ENCODE measurements around the gene LILRB1. TPM values are rescaled to one million over a fixed set of nuclear protein-coding genes. Genes with fewer than 3 reads are reported as not detected.
"Not testable (repeated sequence)": the region's sequence is repeated elsewhere in the genome, so short reads cannot be mapped to it uniquely, and the experiment has no call there.

LILRB1 gene
- total RNA-seq, 1 donor from 2014 or later, result 2.2 TPM

GRCh38 chr19:54630782-54631181, 498 bp downstream of the LILRB1 start:
- Histone ChIP-seq H3K27ac (no peak overlapping the region), H3K4me1 (no peaks in the 10 kb centered on the region), H3K4me3 (no peak overlapping the region), H3K36me3 (no peaks in the 10 kb centered on the region), H3K9me3 (no peaks in the 10 kb centered on the region), H3K27me3 (no peaks in the 10 kb centered on the region)
- TF ChIP-seq POLR2A (IDR thresholded peaks at IDR 0.05) (no peak), POLR2AphosphoS5 (IDR thresholded peaks at IDR 0.05; ENCODE audit: insufficient read depth in 1 of 2, low read depth in 1 of 2) (no peak), CTCF (IDR thresholded peaks at IDR 0.05) (no peak)
- DNase-seq (ENCODE audit: extremely low spot score in 2 of 2), result no peak
- intact Hi-C loops (cut with DNase I), result no loop called here

GRCh38 chr19:54631489-54632337, 1.4 kb downstream of the LILRB1 start:
- H3K4me1 ChIP-seq; H3K36me3 ChIP-seq; DNase-seq (ENCODE audit: extremely low spot score in 2 of 2); H3K27me3 ChIP-seq; intact Hi-C loops (cut with DNase I); H3K27ac ChIP-seq; H3K9me3 ChIP-seq; H3K4me3 ChIP-seq: not testable (repeated sequence)

- H3K9me3 ChIP-seq; intact Hi-C loops (cut with DNase I); DNase-seq (ENCODE audit: extremely low spot score in 2 of 2); H3K36me3 ChIP-seq; H3K27ac ChIP-seq; H3K27me3 ChIP-seq; H3K4me1 ChIP-seq; H3K4me3 ChIP-seq: not testable (repeated sequence)
These were observed 2.2 kb downstream of the LILRB1 start for GRCh38 chr19:54632517-54632916.

GRCh38 chr19:54633401-54633800, 3.1 kb downstream of the LILRB1 start:
- H3K4me3 ChIP-seq, result no peak overlapping the region
- H3K27ac ChIP-seq, result no peak overlapping the region
- intact Hi-C loops (cut with DNase I), result no loop called here
- no peaks in the 10 kb centered on the region for H3K36me3 ChIP-seq
- no peaks in the 10 kb centered on the region for H3K4me1 ChIP-seq
- H3K9me3 ChIP-seq, result no peaks in the 10 kb centered on the region
- DNase-seq (ENCODE audit: extremely low spot score in 2 of 2), result no peak
- TF ChIP-seq POLR2AphosphoS5 (IDR thresholded peaks at IDR 0.05; ENCODE audit: insufficient read depth in 1 of 2, low read depth in 1 of 2) (no peak), POLR2A (IDR thresholded peaks at IDR 0.05) (no peak), CTCF (IDR thresholded peaks at IDR 0.05) (no peak)
- no peaks in the 10 kb centered on the region for H3K27me3 ChIP-seq

- H3K4me1 ChIP-seq; DNase-seq (ENCODE audit: extremely low spot score in 2 of 2); H3K27me3 ChIP-seq; H3K36me3 ChIP-seq; H3K9me3 ChIP-seq; H3K4me3 ChIP-seq; H3K27ac ChIP-seq; intact Hi-C loops (cut with DNase I): not testable (repeated sequence)
These were observed 5.8 kb downstream of the LILRB1 start for GRCh38 chr19:54636081-54636480.

GRCh38 chr19:54638683-54639082, 8.4 kb downstream of the LILRB1 start:
- no peaks in the 10 kb centered on the region for H3K27me3 ChIP-seq
- intact Hi-C loops (cut with DNase I), result no loop called here
- no peaks in the 10 kb centered on the region for H3K4me1 ChIP-seq
- H3K4me3 ChIP-seq, result no peak overlapping the region
- no peak for DNase-seq (ENCODE audit: extremely low spot score in 2 of 2)
- TF ChIP-seq CTCF (IDR thresholded peaks at IDR 0.05) (no peak), POLR2A (IDR thresholded peaks at IDR 0.05) (no peak), POLR2AphosphoS5 (IDR thresholded peaks at IDR 0.05; ENCODE audit: insufficient read depth in 1 of 2, low read depth in 1 of 2) (no peak)
- H3K36me3 ChIP-seq, result no peaks in the 10 kb centered on the region
- no peaks in the 10 kb centered on the region for H3K9me3 ChIP-seq
- no peak overlapping the region for H3K27ac ChIP-seq

GRCh38 chr19:54642953-54643352, 12.7 kb downstream of the LILRB1 start:
- not testable (repeated sequence) for DNase-seq (ENCODE audit: extremely low spot score in 2 of 2)

GRCh38 chr19:54643583-54643982, 13.3 kb downstream of the LILRB1 start:
- H3K9me3 ChIP-seq; H3K27ac ChIP-seq; H3K4me3 ChIP-seq; H3K27me3 ChIP-seq; H3K4me1 ChIP-seq; intact Hi-C loops (cut with DNase I); H3K36me3 ChIP-seq; DNase-seq (ENCODE audit: extremely low spot score in 2 of 2): not testable (repeated sequence)

More at GRCh38 chr19:54642953-54643352, 12.7 kb downstream of the LILRB1 start:
- H3K9me3 ChIP-seq; H3K4me3 ChIP-seq; H3K36me3 ChIP-seq; H3K27me3 ChIP-seq; intact Hi-C loops (cut with DNase I); H3K27ac ChIP-seq; H3K4me1 ChIP-seq: not testable (repeated sequence)

All from vagina (tissue), 2 donors.